Measurements from ENCODE around the gene FAM110D.

The FAM110D gene

DNA sequence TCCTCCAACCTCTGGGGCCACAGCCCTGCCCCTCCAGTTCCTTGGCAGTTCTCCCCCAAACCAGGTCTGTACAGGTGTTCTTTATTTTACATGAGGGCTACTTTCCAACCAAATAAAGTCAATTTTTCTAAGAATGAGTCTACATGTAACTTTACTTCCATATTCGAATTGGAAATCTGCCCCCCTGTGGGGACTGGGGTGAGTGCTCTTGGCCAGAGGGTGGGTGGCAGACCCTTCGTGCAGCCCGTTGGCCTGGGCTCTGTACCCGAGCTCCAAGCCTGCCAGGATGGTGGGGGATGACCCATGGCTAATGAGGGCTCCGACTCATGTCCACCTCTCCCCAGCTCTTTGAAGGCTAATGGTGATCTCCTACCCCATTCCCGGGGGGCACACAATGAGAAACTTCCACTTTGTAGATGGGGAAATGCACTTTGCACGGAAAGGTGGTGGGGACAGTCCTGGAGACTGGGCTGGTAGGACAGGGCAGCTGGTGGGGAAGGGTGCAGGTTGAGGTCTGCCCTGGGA is 30.9 kb downstream of the FAM110D start:
- DNase-seq: no peak

DNA sequence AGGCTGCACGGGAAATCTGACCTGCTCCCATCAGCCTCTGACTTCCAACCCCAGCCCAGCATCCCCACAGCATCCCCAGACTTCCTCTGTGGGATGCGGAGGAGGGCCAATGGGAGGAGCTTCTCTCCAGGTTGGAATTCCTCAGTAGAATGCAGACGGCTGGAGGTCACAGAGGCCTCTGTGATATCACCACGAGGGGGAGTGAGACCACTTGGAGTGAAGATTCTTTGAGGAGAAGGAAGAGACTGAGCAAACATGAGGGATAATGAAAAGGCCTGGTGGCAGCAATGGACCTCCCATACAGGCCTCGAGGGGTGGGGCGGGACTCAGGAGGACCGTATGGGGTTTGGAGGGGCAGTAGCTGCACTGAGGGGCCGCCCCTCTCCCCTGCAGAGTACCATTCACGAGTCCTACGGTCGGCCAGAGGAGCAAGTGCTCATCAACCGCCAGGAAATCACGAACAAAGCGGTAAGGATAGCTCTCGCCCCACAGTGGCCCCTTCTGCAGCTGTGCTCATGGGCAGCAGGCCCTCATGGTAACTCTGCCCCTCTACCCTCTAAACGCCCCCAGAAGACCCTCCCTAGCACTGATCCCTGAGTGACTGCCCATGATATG is 31.6 kb downstream of the FAM110D start, which contains the start of gene CATSPER4:
Gene CATSPER4, plus strand, starts transcription at position 230 of the 615 bp plus-strand sequence. Its CDS starts 26 bp downstream, at position 256.
- DNase-seq: no peak

DNA sequence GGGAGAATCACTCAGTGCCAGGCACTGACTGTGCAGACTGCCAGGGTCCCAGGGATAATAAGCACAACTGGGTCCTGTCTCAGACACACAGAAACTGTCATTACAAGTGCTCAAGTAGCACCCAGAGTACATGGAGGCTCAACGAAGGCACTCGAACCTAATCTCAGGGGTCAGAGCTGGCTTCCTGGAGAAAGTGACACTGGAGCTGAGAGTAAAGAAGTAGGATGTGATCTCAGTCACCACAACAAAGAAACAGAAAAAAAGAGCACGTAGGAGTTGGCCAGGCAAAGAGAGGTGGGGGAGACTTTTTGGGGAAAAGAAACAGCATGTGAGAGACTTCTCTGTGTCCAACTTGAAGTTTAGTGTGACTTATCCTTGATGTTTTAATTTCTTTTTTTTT is 32.9 kb downstream of the FAM110D start:
- no peak for DNase-seq

DNA sequence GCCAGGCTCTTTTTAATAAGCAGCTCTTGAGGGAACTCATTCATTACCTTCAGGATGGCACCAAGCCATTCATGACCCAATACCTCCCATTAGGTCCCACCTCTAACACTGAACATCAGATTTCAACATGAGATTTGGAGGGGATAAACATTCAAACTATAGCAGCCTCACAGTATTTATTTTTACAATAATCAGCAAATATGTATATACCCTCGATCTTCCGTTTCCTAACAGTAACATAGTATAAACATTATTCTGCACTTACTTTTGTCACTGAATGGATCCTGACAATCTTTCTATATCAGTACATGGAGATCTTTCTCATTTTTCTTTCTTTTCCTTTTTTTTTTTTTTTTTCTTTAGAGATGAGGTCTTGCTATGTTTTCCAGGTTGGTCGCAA is 36.9 kb downstream of the FAM110D start:
- no peak for DNase-seq

DNA sequence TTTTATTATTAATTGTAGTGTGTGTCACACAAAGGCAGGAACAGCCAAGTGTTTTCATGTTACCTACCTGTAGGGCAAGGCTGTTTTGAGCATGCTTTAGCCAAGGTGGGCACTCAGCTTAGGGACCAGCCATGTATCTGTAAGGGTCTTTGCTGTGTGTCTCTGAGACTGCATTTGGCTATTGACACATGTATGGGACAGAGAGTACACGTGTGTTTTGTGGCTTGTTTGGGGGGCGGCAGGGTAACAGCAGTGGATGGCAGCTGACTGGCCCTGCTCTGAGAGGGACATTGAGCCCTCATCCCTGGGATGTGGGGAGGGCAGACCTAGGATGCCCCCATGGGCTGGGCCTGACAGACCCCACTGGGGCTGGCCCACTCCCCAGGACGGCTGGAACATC is 38.4 kb downstream of the FAM110D start:
- DNase-seq: no peak

DNA sequence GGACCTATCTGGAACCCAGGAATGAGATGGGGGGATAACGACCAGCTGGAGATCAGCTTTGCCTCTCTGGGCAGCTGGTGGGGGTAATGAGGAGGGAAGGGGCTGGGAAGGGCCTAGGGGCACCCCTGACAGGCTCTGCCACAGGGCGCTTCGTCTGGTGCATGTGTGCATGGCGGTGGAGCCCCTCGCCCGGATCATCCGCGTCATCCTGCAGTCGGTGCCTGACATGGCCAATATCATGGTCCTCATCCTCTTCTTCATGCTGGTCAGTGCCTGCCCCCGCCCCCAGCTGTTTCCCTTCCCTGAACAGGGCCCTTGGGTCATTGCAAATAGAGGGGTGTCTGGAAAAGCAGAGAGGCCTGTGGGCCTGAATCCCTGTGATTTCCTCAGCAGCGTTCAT is 38.9 kb downstream of the FAM110D start:
- no peak for DNase-seq

DNA sequence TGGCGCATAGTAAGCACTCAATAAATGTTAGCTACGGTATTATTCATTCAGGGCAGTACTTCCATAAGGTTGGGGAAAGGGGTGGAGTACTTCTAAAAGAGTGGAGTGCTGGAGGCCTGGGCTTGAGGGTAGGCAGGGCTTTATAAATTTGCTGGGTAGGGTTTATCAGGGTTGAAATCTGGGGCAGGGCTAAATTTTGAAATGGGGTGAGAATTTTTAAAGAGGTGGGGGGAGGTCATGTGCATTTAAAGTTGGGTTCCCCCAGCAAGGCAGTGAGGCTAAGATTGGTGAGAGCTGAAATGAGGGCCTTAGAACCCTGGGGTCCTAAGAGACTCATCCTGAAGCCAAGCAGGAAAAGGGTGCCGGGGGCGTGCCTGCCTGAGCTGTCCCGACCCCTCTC is 41.5 kb downstream of the FAM110D start:
- no peak for DNase-seq

DNA sequence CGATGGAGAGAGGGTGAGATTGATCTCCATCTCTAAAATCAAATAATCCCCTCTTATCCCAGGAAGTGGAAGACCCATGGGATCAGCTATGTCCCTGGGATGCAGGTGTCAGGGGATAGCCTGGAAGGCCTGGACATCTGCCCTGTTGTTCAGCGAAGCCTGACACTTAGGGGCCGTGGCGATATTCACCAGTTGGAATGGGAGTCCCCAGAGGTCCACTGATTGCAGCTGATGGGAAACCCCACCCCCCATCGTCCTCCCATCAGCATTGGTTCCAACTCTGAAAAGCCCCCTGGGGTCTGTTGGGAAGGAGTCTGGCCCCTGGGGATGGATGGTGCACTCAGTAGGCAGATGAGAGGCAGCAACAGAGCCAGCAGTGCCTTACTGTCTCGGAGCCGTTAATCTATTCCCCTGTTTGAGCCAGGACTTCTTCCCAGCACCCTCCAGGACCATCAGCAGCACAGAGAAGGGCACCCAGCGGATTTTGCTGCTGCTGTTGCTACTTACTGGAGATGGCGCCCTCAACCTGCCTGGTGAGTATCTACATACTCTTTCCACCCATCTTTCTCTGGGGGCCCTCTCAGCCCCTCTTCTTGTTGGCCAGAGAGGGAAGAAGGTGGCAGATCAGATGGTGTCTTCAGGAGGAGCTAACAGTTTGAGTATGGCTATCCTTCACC is 44.9 kb downstream of the FAM110D start:
- no peak for DNase-seq

DNA sequence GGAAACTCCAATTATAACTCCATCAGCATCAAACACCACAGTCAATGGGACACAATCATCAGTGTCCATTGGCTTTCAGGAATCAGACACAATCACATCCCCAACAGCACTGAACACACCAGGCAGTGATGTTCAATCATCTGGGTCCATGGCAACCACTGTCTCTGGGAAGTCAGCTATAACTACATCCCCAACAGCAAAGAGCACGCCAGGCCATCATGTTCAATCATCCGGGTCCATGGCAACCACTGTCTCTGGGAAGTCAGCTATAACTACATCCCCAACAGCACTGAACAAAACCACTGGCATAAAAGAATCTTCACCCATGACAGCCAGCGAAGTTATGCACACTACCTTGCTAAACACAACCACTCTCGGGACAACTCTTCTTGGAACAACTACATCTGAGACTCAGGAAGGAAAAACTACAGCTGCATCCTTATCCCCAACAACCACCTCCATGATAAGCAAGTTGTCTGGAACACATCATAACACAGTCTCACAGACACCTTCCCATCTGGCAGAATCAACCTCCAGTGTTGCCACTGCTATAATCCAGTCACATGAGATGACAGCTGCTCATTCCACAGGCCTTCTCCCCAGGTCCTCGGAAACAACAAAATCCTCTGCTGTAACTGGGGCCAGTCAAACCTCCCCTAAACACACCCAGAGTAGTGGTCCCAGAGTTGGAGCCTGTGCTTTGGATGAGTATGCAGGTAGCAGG is 51.4 kb downstream of the FAM110D start:
- no peak for DNase-seq

DNA sequence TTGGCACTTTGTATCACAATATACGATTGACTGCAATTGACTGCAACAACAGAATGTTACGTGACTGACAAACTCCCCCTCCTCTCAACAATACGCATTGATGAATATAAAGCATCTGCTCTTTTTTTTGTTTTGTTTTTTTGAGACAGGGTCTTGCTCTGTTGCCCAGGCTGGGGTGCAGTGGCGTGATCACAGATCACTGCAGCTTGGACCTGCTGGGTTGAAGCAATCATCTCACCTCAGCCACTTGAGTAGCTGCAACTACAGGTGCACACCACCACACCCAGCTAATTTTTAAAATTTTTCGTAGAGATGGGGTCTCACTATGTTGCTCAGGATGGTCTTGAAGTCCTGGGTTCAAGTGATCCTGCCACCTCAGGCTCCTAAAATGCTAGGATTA is 53.8 kb downstream of the FAM110D start:
- no peak for DNase-seq

DNA sequence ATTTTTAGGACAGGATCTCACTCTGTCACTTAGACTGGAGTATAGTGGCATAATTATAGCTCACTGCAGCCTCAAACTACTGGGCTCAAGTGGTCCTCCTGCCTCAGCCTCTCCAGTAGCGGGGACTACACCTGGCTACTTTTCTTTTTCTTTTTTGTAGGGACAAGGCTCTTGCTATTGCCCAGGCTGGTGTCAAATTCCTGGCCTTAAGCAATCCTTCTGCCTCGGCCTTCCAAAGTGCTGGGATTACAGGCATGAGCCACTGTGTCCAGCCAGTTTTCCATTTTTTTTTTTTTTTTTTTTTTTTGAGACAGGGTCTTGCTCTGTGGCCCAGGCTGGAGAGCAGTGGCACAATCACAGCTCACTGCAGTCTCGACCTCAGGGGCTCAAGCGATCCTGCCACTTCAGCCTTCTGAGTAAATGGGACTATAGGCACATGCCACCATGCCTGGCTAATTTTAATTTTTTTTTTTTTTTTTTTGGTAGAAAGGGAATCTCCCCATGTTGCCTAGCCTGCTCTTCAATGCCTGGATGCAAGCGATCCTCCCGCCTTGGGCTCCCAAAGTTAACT is 54.5 kb downstream of the FAM110D start:
- no peak for DNase-seq
